Keratinocyte (primary cell): ENCODE results near the gene NODAL. TPM values are rescaled to one million over a fixed set of nuclear protein-coding genes. Genes with fewer than 3 reads are reported as not detected.
A peak's percentile ranks its signal among the peaks of the same experiment; 100 is the strongest.

Source experiments
- DNase-seq: peaks from one replicate; pipeline ENCODE4 v3.0.0-alpha.2; 2011; ENCODE audit warnings: low read depth, missing footprints, low spot score
- FAIRE-seq: peaks from 2 replicates; lab custom pipeline; 2011; peaks lifted over from hg19 to GRCh38; lab: Jason Lieb, UNC
- H2AFZ ChIP-seq: 2 replicates; pipeline ENCODE4 v1.6.0; 2012; ENCODE audit warnings: low read length, control low read depth, inconsistent platforms; ENCODE audit not compliant: control insufficient read depth
- H3K27ac ChIP-seq: 2 replicates; pipeline ENCODE4 v1.5.1; 2011; ENCODE audit warnings: low read length; ENCODE audit not compliant: control insufficient read depth, insufficient read depth
- H3K27me3 ChIP-seq: 3 replicates; pipeline ENCODE4 v1.6.0; 2011; ENCODE audit warnings: low read length; ENCODE audit not compliant: control insufficient read depth, insufficient read depth; ENCODE audit errors: extremely low read depth
- H3K36me3 ChIP-seq, 2 experiments: 2 replicates in 1 of 2; 3 replicates in 1 of 2; pipeline ENCODE4 v1.5.1; 2011; ENCODE audit warnings: low read length in 2 of 2, mild to moderate bottlenecking in 1 of 2; ENCODE audit not compliant: control insufficient read depth in 2 of 2, insufficient read depth in 2 of 2; ENCODE audit errors: extremely low read depth in 1 of 2
- H3K4me1 ChIP-seq: 3 replicates; pipeline ENCODE4 v1.5.1; 2011; ENCODE audit warnings: low read length; ENCODE audit not compliant: control insufficient read depth, insufficient read depth; ENCODE audit errors: extremely low read depth
- H3K4me2 ChIP-seq: 3 replicates; pipeline ENCODE4 v1.6.0; 2011; ENCODE audit warnings: low read depth, low read length; ENCODE audit not compliant: control insufficient read depth, insufficient read depth; ENCODE audit errors: extremely low read depth
- H3K4me3 ChIP-seq, 3 experiments: fragments of 200-600 bp in 1 of 3; sonication (generic) in 1 of 3; 2 replicates in 2 of 3; 3 replicates in 1 of 3; pipeline ENCODE4 v1.5.1; 2011 to 2016; ENCODE audit warnings: low read length in 3 of 3, mild to moderate bottlenecking in 3 of 3, control low read depth in 2 of 3, inconsistent platforms in 1 of 3, low read depth in 1 of 3, mixed read lengths in 1 of 3, mixed run types in 1 of 3, moderate library complexity in 1 of 3; ENCODE audit not compliant: control insufficient read depth in 2 of 3, insufficient read depth in 2 of 3; ENCODE audit errors: extremely low read depth in 1 of 3
- H3K79me2 ChIP-seq: 2 replicates; pipeline ENCODE4 v1.6.0; 2012; ENCODE audit warnings: low read length; ENCODE audit not compliant: control insufficient read depth, insufficient read depth
- H3K9ac ChIP-seq: 3 replicates; pipeline ENCODE4 v1.6.0; 2011; ENCODE audit warnings: low read length; ENCODE audit not compliant: control insufficient read depth, insufficient read depth; ENCODE audit errors: extremely low read depth
- H3K9me1 ChIP-seq: 3 replicates; pipeline ENCODE4 v1.6.0; 2011; ENCODE audit warnings: low read length; ENCODE audit not compliant: control insufficient read depth, insufficient read depth; ENCODE audit errors: extremely low read depth
- H3K9me3 ChIP-seq: 2 replicates; pipeline ENCODE4 v1.5.1; 2012; ENCODE audit warnings: low read depth, low read length; ENCODE audit not compliant: control insufficient read depth
- H4K20me1 ChIP-seq: 3 replicates; pipeline ENCODE4 v1.6.0; 2011; ENCODE audit warnings: low read length; ENCODE audit not compliant: control insufficient read depth, insufficient read depth; ENCODE audit errors: extremely low read depth
- EZH2 ChIP-seq: IDR thresholded peaks from one replicate; pipeline ENCODE4 v1.6.1; 2012; ENCODE audit warnings: inconsistent platforms, mild to moderate bottlenecking, low read length, moderate library complexity
- dilution Hi-C: fragments of 300-500 bp; cut with MboI; formaldehyde crosslinking; loops from one replicate; pipeline ENCODE4 v1.7.0; 2020; ENCODE audit warnings: low sequenced_read_pairs; ENCODE audit not compliant: extremely low pct_ligation_motif_present
- polyA plus RNA-seq, 5 experiments: library from polyadenylated mRNA; depleted of rRNA in 3 of 5; stranded (reverse) in 3 of 5; stranded (forward) in 1 of 5; unstranded in 1 of 5; fragments of >200 nt; gene quantifications; 1 replicate in 1 of 5; 2 replicates in 3 of 5; 3 replicates in 1 of 5; pipeline versions ENCODE4 v1.2.1 to v1.2.3, GENCODE V29; 2011 to 2012; ENCODE audit warnings: missing spikeins in 2 of 5, low read depth in 1 of 5, low replicate concordance in 1 of 5
- TF ChIP-seq, protein P1 (sequence below), 3 experiments: IDR thresholded peaks in 1 of 3; conservative IDR thresholded peaks in 1 of 3; optimal IDR thresholded peaks in 1 of 3; 2 replicates in 2 of 3; 3 replicates in 1 of 3; pipeline versions ENCODE3 to v1.5.1; 2011; ENCODE audit warnings: low read length in 3 of 3, mild to moderate bottlenecking in 3 of 3, moderate library complexity in 2 of 3, control low read depth in 1 of 3, inconsistent platforms in 1 of 3; ENCODE audit not compliant: insufficient read depth in 2 of 3; ENCODE audit errors: extremely low read depth in 1 of 3

The NODAL gene
- polyA plus RNA-seq, 1 donor (not counting 4 experiments of a cell fraction or from before 2014, with no cell fraction given): 0.46 TPM

DNA sequence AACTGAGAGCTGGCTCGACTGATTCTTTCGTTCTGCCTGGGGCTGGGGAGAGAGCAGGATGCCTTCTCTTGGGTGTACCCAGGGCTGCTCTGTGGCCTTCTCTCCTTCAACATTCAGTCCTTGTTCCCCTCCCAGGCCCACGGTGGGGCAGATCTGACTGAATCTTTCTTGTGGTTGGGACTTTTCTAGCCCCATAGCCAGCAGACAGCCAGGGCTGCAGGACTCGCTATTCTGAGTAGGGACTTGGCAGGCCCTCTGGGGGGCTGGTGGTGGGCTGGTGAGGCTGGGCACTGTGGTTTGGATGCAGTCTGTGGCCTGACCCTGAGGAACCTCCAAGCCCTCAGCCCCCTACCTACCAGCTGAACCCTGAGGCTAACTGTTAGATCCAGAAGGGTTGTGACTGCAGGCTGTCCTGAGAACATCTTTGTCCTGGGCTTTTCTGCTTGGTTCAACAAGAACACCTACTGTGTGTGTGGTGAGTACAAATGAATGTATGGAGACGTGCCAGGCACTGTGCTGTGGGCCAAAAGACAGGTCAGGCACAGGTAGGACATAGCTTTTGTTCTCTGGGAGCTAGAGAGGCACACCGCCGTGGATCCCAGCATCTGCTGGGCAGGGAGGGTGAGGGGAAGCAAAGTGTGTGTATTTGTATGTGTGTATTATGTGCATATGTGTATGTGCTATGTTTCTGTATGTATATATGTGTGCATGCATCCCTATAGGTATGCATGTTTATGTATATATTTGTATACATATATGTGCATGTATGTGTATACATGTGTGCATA, 35.0 kb upstream of the NODAL start:
- Histone ChIP-seq H3K9ac (no peak overlapping the region), H3K27ac (no peak overlapping the region), H3K79me2 (no peaks in the 10 kb centered on the region), H3K4me3 (no peak overlapping the region), H3K9me3 (no peaks in the 10 kb centered on the region), H2AFZ (no peak overlapping the region), H3K4me2 (no peak overlapping the region), H3K4me1 (peaks cover 36% of the 10 kb centered on the region), H3K27me3 (peaks cover 2% of the 10 kb centered on the region), H3K9me1 (no peaks in the 10 kb centered on the region), H3K36me3 (no peaks in the 10 kb centered on the region), H4K20me1 (peaks cover 5% of the 10 kb centered on the region)
- dilution Hi-C loops: no loop called here
- no peak for TF ChIP-seq EZH2
- TF ChIP-seq, protein P1, sequence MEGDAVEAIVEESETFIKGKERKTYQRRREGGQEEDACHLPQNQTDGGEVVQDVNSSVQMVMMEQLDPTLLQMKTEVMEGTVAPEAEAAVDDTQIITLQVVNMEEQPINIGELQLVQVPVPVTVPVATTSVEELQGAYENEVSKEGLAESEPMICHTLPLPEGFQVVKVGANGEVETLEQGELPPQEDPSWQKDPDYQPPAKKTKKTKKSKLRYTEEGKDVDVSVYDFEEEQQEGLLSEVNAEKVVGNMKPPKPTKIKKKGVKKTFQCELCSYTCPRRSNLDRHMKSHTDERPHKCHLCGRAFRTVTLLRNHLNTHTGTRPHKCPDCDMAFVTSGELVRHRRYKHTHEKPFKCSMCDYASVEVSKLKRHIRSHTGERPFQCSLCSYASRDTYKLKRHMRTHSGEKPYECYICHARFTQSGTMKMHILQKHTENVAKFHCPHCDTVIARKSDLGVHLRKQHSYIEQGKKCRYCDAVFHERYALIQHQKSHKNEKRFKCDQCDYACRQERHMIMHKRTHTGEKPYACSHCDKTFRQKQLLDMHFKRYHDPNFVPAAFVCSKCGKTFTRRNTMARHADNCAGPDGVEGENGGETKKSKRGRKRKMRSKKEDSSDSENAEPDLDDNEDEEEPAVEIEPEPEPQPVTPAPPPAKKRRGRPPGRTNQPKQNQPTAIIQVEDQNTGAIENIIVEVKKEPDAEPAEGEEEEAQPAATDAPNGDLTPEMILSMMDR (optimal IDR thresholded peaks at IDR 0.05 in 1 of 3, IDR thresholded peaks at IDR 0.05 in 1 of 3, conservative IDR thresholded peaks at IDR 0.05 in 1 of 3; ENCODE audit: extremely low read depth in 1 of 3, insufficient read depth in 2 of 3, low read length in 3 of 3): no peak
- no peak for DNase-seq
- no peak for FAIRE-seq

DNA sequence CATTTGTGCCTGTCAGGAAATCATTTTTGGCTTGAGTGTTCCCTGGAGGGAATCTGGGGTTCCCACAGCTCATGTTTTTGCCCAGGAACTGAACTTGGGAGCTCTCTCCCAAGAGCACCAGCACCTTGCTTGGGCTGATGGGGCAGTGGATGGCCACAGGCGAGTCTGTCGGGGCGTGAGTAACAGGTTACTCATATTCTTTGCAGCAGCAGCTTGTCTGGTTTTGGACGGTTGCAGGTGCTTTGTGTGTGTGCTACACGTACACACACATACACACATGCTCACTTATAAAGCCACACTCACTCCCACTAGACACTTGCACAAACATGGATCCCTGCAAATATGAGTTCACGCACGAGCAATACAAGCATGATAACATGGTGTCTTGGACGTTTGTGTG, 34.2 kb upstream of the NODAL start:
- no peaks in the 10 kb centered on the region for H3K9me3 ChIP-seq
- H3K36me3 ChIP-seq: no peaks in the 10 kb centered on the region
- FAIRE-seq (peak; percentile 88), DNase-seq (peak; percentile 84)
- H3K9me1 ChIP-seq: no peaks in the 10 kb centered on the region
- peaks cover 5% of the 10 kb centered on the region for H4K20me1 ChIP-seq
- no peak overlapping the region for H3K27ac ChIP-seq
- no peak overlapping the region for H3K9ac ChIP-seq
- H3K4me2 ChIP-seq: peak overlapping the region; percentile 23
- no peak overlapping the region for H2AFZ ChIP-seq
- TF ChIP-seq EZH2: no peak
- TF ChIP-seq, protein P1 (optimal IDR thresholded peaks at IDR 0.05 in 1 of 3, IDR thresholded peaks at IDR 0.05 in 1 of 3, conservative IDR thresholded peaks at IDR 0.05 in 1 of 3; ENCODE audit: extremely low read depth in 1 of 3, insufficient read depth in 2 of 3, low read length in 3 of 3): no peak
- H3K27me3 ChIP-seq: peaks cover 2% of the 10 kb centered on the region
- no peak overlapping the region for H3K4me3 ChIP-seq
- dilution Hi-C loops: no loop called here
- peaks cover 36% of the 10 kb centered on the region for H3K4me1 ChIP-seq
- H3K79me2 ChIP-seq: no peaks in the 10 kb centered on the region
